DMS53 (cell line): Measurements from ENCODE around the gene ROBO3.

Source experiments
- DNase-seq: peaks from one replicate; lab custom pipeline; 2025; lab: John Stamatoyannopoulos, UW

The ROBO3 gene

DNA sequence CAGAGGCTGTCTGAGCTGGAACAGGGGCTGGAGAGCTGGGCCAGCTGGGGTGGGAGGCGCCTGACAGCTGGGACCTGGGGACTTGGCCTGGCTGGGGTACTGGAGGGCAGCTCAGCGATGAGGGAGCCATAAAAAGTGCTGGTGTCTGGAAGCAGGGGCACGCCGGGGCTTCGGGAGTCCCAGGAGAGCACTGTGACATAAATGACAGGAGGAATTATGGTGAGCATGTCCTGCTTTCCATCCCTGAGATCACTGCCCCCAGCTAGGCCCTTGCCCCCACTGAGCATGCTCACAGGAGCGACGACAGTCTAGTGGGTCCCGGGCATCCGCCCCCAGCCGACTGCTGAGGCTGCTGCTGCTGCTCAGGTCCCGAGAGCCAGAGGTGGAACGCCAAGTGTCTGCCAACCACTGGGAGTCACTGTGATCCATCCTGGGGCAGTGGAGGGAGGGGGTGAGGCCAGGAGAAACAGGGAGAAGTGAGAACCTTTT, 26.2 kb downstream of the ROBO3 start:
- no peak for DNase-seq

GRCh38 chr11:124892146-124892545, 26.9 kb downstream of the ROBO3 start:
- no peak for DNase-seq

DNA sequence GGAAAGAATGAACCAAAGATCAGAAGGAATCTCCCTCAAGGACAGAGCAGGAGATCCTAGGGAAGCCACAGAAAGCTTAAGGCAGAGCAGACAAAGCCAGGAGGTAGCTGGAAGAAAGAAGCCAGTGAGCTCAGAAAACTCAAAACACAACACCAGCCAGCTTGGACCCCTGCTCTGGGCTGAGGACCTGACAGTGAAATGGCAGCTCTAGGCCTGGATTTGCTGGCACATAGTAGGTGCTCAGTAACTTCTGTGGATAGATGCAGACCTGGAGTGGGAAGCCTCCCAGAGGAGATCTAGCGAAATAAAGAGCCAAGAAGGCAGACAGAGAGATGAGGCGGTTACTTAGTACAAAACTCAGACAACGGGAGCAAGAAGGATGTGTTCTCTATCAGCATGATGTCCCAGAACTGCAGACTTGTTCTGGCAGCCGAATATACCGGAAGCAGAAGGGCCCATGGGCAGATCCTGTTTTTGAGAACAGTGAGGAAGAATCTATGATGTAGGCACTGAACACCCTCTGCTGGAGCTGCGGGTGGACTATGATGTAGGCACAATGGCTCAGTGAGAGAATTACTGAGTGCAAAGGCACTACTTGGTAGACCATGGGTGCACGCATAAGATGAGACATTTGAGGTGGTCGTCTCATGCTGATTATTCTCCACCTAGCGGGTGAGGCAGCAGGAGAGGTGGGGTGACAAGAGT, 27.7 kb downstream of the ROBO3 start:
- no peak for DNase-seq

- no peak for DNase-seq
These were observed 28.7 kb downstream of the ROBO3 start for GRCh38 chr11:124893781-124894401.

- DNase-seq, result no peak
These were observed 29.6 kb downstream of the ROBO3 start for GRCh38 chr11:124894606-124895430.

GRCh38 chr11:124895471-124895971, 30.3 kb downstream of the ROBO3 start:
- DNase-seq, result no peak

DNA sequence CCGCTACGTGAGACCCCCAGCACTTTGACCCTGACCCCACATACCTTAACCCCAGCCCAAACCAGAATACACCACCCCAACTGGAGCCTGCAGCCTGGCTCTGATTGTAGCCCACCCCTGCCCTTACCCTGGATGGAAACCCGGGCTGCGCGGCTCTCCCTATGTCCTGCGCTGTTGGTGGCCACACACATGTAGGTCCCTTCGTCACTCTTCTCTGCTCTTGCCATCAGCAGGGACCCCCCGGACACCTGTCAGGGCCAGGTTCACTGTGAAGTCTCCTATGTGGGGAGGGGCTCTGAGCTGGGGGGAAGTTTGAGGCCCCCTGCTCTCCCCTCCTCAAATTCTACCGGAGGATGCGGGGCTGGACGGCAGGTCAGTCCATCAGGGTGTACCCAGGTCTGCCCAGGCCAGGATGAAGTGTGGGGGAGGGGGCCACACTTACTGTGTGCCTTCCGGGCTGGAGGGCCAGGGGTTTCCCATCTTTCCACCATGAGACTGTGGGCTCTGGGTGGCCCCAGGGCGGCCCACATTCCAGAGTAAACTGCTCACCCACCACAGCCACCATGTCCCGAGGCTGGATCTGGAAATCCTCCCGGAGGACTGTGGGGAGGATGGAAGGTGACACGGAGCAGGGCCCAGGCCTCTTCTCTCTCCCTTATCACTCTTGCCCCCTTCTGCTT, 31.0 kb downstream of the ROBO3 start:
- no peak for DNase-seq

DNA sequence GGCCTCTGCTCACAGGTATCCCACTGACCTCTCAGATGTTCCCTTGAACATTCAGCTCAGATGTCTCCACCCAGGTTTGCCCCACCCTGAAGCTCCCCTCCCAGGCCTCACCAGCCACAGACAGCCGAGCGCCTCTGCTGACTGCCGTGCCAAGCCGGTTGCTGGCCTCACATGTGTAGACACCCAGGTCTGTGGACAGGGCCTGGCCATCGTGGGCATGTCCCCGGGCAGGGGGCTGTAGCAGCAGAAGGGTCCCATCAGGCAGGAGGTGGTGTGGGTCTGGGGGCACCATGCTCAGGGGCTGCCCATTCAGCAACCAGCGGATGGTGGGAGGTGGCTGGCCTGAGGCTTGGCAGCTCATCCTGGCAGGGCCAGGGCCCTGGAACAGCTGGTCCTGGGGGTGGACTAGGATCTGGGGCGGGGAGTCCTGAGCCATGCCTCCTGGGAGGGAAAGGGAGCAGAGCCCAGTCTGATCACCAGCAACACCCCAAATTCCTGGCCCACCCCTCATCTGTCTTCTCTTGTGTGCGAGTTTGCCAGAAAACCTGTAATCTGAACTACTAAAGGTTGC, 31.7 kb downstream of the ROBO3 start:
- DNase-seq, result no peak

- DNase-seq, result no peak
These were observed 32.5 kb downstream of the ROBO3 start, which contains the start of gene ROBO4 for GRCh38 chr11:124897674-124898262. Gene ROBO4, minus strand, starts transcription at chr11:124897865. Its CDS starts 70 bp downstream, at chr11:124897795.

- DNase-seq, result no peak
These were observed 33.0 kb downstream of the ROBO3 start for GRCh38 chr11:124898263-124898680.

DNA sequence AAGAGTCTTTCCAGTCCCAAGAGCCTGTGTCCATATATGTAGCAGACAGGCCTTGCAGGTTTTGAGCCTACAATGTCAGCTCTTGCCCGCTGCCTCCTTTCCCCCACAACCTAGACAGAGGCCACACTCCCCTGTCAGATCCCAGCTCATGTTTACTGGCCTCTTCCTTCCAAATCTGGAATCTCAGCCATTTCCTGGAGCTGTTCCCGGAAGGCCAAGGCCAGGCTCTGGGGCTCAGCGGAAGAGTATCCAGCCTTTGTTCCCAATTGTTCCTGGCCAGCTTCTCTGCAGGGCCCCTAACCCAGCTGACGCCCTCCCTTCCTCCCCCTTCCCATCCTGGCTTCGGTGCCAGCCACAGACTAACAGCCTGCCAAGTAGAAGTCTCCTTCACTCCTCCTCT, 33.5 kb downstream of the ROBO3 start:
- no peak for DNase-seq

- DNase-seq, result no peak
These were observed 34.3 kb downstream of the ROBO3 start for GRCh38 chr11:124899383-124900145.

- DNase-seq, result peak; percentile 34
These were observed 35.2 kb downstream of the ROBO3 start for GRCh38 chr11:124900464-124900863.

GRCh38 chr11:124902616-124903015, 37.4 kb downstream of the ROBO3 start:
- DNase-seq, result no peak

DNA sequence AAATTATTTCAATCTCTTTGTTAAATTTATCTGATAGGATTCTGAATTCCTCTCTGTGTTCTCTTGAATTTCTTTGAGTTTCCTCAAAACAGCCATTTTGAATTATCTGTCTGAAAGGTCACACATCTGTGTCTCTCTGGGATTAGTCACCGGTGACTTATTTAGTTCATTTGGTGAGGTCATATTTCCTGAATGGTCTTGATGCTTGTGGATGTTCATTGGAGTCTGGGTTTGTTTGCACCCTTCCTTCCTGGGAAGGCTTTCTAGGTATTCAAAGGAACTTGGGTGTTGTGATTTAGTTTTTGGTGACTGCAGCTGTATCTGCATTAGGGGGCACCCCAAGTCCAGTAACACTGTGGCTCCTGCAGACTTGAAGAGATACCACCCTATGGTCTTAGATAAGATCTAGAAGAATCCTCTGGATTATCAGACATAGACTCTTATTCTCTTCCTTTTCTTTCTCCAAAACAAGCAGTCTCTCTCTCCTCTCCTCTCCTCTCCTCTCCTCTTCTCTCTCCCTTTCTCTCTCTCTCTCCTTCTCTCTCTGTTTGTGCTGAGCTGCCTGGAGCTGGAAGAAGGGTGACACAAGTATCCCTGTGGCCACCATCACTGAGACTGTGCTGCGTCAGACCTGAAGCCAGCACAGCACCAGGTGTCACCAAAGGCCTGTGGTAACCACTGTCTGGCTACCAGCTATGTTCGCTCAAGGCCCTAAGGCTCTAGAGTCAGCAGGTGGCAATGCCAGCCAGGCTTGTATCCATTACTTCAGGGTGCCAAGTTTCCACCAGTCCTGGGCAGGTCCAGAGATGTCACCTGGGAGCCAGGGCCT, 50.5 kb downstream of the ROBO3 start:
- DNase-seq, result peak; percentile 22

DNA sequence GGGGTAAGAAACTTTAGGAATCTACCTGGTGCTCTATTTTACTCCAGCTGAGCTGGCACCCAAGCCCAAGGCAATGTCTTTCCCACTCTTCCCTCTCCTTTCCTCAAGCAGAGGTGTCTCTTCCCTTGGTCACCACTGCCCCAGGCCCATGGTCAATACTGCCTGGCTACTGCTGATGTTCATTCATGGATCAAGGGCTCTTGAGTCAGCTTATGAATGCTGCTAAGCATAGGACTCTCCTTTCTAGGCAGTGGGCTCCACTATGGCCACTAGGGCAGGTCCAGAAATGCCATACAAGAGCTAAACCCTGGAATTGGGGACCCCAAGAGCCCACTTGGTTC, 51.1 kb downstream of the ROBO3 start:
- DNase-seq, result no peak

GRCh38 chr11:124917115-124917637, 51.9 kb downstream of the ROBO3 start:
- peak; percentile 29 for DNase-seq

- no peak for DNase-seq
These were observed 53.7 kb downstream of the ROBO3 start, which contains the start of gene HEPN1 for GRCh38 chr11:124918950-124919349. Gene HEPN1, plus strand, starts transcription at chr11:124919250.

GRCh38 chr11:124919898-124920297, 54.7 kb downstream of the ROBO3 start:
- no peak for DNase-seq
